ENCODE results near the gene NIPAL4.

NIPAL4 gene

GRCh38 chr5:157518963-157519362 is 59.0 kb downstream of the NIPAL4 start:
- no peak for DNase-seq

GRCh38 chr5:157519579-157520253 is 59.7 kb downstream of the NIPAL4 start:
- DNase-seq, result no peak

- DNase-seq, result no peak
Observed at GRCh38 chr5:157520911-157521703, 61.1 kb downstream of the NIPAL4 start.

GRCh38 chr5:157521704-157522029 is 61.7 kb downstream of the NIPAL4 start:
- no peak for DNase-seq

- no peak for DNase-seq
Observed at GRCh38 chr5:157523976-157524375, 64.0 kb downstream of the NIPAL4 start.
